Forelimb muscle (tissue), 1 donor: ENCODE results near the gene RAP1GAP. TPM values are rescaled to one million over a fixed set of nuclear protein-coding genes. Genes with fewer than 3 reads are reported as not detected.
"Not testable (repeated sequence)": the region's sequence is repeated elsewhere in the genome, so short reads cannot be mapped to it uniquely, and the experiment has no call there.

Source experiments
- DNase-seq: peaks from one replicate; pipeline ENCODE4 v3.0.0-alpha.2; 2013; ENCODE audit warnings: low read depth
- polyA plus RNA-seq: library from polyadenylated mRNA; unstranded; fragments of 120-200 nt; gene quantifications from one replicate; pipeline ENCODE4 v1.2.1, GENCODE V29; 2013; ENCODE audit not compliant: insufficient read length

Gene RAP1GAP
- polyA plus RNA-seq, 1 donor, result 1.7 TPM

GRCh38 chr1:21570885-21571284 is 98.3 kb downstream of the RAP1GAP start:
- no peak for DNase-seq

GRCh38 chr1:21570528-21570875 is 98.7 kb downstream of the RAP1GAP start:
- no peak for DNase-seq

GRCh38 chr1:21569820-21570527 is 99.2 kb downstream of the RAP1GAP start:
- no peak for DNase-seq

DNA sequence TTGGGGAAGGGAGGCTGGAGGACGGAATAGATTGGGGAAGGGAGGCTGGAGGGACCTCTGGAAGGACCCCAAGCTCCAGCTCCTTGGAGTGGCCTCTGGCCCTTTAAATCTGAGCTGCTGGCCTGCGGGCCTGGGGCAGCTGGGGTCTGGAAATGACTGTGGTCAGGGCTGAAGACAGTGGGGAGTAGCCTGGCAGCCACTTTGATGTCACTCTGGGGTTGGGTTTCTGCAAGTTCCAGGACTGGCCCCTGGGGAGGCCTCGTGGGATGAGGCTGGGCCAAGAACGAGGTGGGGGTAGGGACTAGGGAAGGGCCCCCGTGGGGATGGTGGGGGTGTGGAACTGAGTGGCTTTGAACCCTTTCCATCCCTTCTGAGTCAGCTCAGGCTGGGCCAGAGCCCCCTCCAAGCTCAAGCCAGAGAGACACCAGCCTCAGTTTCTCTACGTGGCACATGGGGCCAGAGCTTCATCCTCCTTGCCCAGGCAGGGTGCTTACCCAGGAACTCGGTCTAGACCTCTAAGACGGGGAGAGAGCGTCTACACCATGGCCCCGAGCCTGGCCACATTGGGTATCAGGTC is 100.3 kb downstream of the RAP1GAP start:
- DNase-seq, result no peak

DNA sequence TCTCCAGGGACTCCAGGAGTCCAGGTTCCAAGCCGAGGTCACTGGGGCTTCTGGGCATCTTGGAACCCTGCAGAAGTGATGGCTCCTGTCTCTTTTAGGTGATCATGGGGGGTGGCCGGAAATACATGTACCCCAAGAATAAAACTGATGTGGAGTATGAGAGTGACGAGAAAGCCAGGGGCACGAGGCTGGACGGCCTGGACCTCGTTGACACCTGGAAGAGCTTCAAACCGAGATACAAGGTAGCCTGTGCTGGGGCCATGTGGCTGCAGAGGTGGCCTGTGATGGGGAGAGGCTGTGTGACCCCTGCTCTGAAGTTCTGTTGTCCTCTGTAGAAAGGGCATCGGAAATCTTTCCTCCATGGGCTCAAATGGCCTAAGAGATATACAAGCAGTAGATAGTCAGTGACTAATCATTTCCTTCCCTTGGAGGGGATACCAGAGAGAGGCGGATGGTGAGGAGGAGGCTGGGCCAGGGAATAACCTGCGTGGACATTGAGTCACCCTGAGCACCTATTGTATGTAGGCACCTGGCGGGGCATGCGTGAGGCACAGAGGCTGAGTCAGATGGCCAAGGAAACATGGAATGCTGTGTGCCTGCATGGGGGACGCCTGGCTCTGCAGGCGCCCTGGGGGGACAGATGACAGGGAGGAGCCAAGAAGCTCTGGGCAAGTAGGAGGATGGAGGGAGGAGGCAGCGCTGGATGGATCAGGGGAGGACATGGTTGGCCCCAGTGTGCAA is 101.0 kb downstream of the RAP1GAP start:
- DNase-seq, result no peak

GRCh38 chr1:21567241-21568005 is 101.7 kb downstream of the RAP1GAP start:
- DNase-seq, result no peak

GRCh38 chr1:21566361-21566760 is 102.8 kb downstream of the RAP1GAP start:
- DNase-seq, result not testable (repeated sequence)

- DNase-seq, result no peak
Observed at GRCh38 chr1:21565285-21565684, 103.9 kb downstream of the RAP1GAP start.

- DNase-seq, result no peak
Observed at GRCh38 chr1:21564521-21565095, 104.5 kb downstream of the RAP1GAP start.

DNA sequence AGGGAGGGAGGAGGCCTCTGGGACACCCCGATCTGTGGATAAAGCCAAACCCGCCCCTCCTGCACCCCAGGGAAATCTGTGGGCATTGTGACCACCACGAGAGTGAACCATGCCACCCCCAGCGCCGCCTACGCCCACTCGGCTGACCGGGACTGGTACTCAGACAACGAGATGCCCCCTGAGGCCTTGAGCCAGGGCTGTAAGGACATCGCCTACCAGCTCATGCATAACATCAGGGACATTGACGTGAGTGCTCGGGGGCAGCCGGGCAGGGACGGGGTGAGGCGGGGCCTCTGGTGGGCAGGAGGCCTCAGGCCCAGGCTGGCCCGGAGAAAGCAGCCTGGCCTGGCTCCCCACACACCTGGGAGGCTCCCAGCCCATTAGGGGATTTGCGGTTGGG is 105.2 kb downstream of the RAP1GAP start:
- no peak for DNase-seq

DNA sequence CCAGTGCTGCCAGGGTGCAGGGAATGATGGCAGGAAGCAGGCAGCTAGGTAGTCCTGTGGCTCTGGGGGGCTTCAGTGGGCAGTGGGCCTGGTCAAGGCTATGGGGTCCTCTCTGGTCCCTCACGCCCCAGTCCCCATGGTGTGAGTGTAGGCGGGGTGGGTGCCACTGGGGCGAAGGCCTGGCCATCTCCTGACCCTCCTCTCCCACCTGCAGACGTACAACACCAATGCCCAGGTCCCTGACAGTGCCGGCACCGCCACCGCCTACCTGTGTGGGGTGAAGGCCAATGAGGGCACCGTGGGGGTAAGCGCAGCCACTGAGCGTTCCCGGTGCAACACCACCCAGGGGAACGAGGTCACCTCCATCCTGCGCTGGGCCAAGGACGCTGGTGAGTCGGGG is 106.3 kb downstream of the RAP1GAP start:
- DNase-seq, result no peak

DNA sequence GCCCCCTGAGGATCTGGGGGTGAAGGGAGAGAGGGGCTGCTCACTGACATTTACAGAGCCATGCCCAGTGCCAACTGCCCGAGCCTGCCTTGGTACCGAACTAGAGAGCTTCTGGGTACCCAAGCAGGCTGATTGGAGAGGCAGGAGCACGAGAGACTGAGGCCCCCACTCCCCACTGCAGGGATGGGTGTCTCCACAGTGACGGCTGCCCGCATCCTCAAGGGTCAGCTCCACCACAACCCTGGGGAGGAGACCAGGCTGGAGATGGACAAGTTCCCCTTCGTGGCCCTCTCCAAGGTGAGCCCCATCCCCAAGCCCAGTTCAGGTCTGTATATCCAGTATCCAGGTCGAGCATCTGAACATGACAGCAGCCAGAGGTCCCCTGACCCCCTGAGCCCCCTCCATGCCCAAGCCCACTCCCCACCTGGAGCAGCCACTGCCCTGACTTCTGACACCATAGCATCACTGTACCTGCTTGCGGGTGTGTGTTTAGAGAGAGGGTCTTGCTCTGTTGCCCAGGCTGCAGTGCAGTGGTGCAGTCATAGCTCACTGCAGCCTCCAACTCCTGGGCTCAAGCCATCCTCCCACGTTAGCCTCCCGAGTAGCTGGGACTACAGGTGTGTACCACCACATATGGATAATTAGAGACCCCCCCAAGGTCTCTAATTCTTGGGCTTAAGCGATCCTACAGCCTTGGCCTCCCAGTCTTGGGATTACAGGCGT is 108.1 kb downstream of the RAP1GAP start:
- no peak for DNase-seq

GRCh38 chr1:21559788-21560567 is 109.2 kb downstream of the RAP1GAP start:
- DNase-seq, result no peak

- no peak for DNase-seq
Observed at GRCh38 chr1:21553116-21553926, 115.8 kb downstream of the RAP1GAP start.

DNA sequence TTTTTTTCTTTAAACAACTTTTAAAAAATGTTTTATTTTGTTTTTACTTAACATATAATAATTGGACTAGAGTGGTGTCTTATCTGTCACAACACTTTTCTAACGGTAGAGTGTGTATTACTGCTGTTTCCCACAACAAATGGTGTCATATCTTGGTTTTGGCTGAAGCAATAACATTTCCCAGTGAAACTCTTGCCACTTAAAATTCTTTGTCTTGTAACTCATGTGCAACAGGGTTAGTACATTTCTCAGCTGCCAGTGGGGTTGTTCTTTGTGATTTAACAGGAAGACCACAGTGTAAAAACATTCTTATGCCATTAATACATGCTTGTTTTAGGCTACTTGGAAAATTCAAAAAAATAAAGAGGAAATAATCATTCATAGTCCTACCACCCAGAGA is 116.4 kb downstream of the RAP1GAP start:
- DNase-seq, result no peak

DNA sequence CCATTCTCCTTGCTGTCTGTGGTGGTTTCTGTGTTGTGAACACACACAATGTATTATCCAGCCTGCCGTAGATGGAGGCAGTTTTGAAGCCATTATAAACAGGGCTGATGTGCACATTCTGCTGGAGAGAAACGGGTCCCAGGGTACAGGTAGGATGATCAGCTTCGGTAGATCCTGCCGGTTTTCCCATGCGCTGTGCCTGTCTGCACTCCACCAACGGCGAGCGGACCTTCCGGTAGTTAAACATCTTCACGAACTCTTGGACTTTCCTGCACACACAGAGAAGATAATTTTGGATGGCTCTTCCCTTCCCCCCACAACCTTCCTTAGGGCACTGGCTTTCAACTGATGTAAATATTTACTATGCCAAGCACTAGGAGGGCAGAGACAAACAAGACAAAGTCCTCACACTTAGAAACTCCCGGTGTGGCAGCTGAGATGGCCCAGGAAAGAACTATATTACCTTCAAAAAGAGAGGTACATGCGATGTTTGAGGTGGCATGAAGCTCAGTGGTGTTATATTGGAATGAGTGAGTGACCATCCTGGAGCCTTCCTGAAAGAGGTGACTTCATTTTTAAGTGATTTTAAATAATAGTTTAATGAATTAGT is 118.2 kb downstream of the RAP1GAP start:
- no peak for DNase-seq

DNA sequence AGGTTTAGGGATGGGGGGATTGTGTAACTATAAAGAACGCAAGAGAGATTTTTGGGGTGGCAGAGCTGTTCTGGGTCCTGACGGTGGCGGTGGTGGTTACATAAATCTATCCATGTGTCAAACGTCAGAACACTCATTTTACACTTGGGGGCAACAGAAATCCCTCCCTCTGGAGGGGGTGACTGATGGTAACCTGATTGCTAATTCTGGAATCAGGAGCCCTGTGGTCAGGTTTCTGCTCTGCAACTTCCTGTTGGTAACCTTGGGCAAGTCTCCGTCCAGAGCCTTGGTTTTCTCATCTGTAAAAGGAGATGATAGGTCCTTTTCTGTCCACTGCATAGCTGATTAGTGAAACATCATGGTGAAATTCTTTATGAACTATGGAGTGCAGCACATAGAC is 119.1 kb downstream of the RAP1GAP start:
- no peak for DNase-seq

GRCh38 chr1:21547876-21548275 is 121.3 kb downstream of the RAP1GAP start:
- no peak for DNase-seq
